Measurements from ENCODE around the gene ADIPOQ. TPM values are rescaled to one million over a fixed set of nuclear protein-coding genes. Genes with fewer than 3 reads are reported as not detected.
"Not testable (repeated sequence)": the region's sequence is repeated elsewhere in the genome, so short reads cannot be mapped to it uniquely, and the experiment has no call there.

ADIPOQ gene
- total RNA-seq, 2 donors from 2014 or later = not detected

DNA sequence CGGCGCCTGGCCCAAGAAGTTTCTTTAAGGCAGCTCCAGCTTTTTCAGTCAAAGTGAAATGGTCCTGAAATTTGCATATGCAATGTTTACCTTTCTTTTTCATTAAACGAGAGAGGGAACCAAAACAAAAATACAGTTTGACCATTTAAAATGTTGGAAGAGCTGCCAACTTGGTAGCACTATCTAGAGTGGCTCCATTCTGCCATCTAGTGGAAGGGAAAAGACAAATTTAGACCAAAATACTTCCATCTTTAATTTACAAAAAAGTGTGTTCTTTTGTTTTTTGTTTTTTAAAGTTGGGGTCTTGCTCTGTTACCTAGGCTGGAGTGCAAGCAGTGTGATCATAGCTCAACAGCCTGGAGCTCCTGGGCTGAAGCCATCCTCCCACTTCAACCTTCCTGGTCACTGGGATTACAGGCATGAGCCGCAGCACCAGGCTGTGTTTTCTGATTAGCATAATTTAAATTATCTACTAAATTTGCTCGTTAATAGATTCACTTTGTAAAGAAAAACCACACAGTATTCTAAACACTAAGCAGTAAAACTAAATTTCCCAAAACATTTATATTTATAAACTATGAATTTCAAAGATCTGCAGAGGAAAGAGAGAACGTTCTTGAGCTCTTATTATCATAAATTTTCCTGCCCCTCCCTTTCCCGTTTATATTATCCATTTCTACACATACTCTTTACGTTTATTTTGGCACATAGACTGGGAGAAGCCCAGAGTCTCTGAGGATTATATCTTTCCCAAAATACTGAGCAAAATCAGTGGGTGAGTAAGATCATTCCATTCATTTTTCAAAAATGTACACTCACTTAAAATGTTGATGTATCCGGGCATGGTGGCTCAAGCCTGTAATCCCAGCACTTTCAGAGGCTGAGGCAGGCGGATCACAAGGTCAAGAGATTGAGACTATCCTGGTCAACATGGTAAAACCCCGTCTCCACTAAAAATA is 20.8 kb upstream of the ADIPOQ start:
- peaks cover 15 to 18% of the 10 kb centered on the region in 2 donors for H3K27me3 Mint-ChIP-seq
- peaks cover 19 to 24% of the 10 kb centered on the region in 2 donors for H3K4me1 Mint-ChIP-seq (ENCODE audit: low read depth in 2 of 2)
- no peak overlapping the region for H3K4me3 Mint-ChIP-seq
- H3K9me3 Mint-ChIP-seq = no peaks in the 10 kb centered on the region
- ATAC-seq (no peak), DNase-seq (ENCODE audit: low spot score) (no peak)
- no peaks in the 10 kb centered on the region for H3K36me3 Mint-ChIP-seq
- no peak overlapping the region for H3K27ac Mint-ChIP-seq

- DNase-seq (ENCODE audit: low spot score); H3K4me3 Mint-ChIP-seq; H3K27ac Mint-ChIP-seq; H3K9me3 Mint-ChIP-seq; ATAC-seq; H3K36me3 Mint-ChIP-seq: not testable (repeated sequence)
- peaks cover 15 to 20% of the 10 kb centered on the region in 2 donors for H3K27me3 Mint-ChIP-seq
- peaks cover 22 to 25% of the 10 kb centered on the region in 2 donors for H3K4me1 Mint-ChIP-seq (ENCODE audit: low read depth in 2 of 2)
Observed at GRCh38 chr3:186822388-186822759, 20.1 kb upstream of the ADIPOQ start.

DNA sequence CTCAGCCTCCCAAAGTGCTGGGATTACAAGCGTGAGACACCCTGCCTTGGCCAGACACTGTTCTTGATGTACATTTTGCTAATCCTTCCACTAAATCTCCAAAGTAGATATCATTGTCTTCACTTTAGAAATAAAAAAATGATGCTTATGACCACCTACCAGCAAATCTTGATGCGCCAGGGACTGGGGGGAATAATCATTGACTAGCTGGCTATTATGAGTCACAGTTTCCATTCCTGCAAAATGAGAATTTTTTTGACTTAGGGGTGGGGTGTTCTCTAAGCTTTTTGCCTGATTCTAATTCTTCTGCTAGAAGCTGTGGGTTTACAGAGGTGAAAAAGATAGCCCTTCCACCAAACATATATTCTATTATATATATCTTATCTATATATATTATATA is 19.1 kb upstream of the ADIPOQ start:
- Mint-ChIP-seq H3K36me3 (no peaks in the 10 kb centered on the region), H3K27me3 (peaks cover 15 to 20% of the 10 kb centered on the region in 2 donors), H3K4me3 (no peak overlapping the region), H3K4me1 (ENCODE audit: low read depth in 2 of 2) (peaks cover 22 to 25% of the 10 kb centered on the region in 2 donors), H3K9me3 (no peaks in the 10 kb centered on the region), H3K27ac (no peak overlapping the region)
- no peak for DNase-seq (ENCODE audit: low spot score)
- no peak for ATAC-seq

DNA sequence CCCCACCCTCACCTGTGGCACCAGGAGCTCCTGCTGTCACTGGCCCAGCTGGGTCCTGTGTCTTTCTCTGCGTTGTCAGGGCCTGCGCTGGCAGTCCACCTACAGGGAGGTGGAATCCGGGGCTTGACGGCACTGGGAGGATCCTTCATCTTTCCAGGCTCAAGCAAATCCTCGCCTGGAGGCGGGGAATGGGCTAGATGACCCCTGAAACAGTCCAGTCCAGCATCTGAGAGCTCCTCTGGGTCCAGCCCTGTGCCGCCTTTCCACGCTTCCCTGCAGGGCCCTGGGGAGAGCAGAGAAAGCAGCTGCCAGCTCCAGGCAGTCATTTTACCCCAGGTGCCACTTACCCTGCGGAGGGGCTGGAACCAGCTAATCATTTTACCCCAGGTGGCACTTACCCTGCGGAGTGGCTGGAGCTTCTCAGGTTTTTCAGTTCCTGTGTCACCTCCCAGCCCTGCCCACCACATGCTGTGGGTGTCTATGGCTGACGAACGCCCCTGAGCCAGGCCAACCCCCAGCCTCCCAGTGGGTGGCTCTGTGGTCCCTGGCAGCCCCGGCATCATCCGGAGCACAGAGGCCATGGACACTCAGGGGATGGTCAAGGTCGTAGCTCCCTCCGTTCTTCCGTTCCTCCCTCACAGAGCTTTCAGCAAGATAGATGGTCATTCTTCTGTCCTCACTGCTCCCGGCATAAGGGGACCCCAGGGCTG is 17.9 kb upstream of the ADIPOQ start:
- ATAC-seq = no peak
- peaks cover 17 to 25% of the 10 kb centered on the region in 2 donors for H3K27me3 Mint-ChIP-seq
- H3K27ac Mint-ChIP-seq = peak overlapping the region in 1 of 2 donors; percentile 70
- H3K4me1 Mint-ChIP-seq (ENCODE audit: low read depth in 2 of 2) = peaks cover 22 to 25% of the 10 kb centered on the region in 2 donors
- no peak for DNase-seq (ENCODE audit: low spot score)
- H3K9me3 Mint-ChIP-seq = no peaks in the 10 kb centered on the region
- no peak overlapping the region for H3K4me3 Mint-ChIP-seq
- no peaks in the 10 kb centered on the region for H3K36me3 Mint-ChIP-seq

DNA sequence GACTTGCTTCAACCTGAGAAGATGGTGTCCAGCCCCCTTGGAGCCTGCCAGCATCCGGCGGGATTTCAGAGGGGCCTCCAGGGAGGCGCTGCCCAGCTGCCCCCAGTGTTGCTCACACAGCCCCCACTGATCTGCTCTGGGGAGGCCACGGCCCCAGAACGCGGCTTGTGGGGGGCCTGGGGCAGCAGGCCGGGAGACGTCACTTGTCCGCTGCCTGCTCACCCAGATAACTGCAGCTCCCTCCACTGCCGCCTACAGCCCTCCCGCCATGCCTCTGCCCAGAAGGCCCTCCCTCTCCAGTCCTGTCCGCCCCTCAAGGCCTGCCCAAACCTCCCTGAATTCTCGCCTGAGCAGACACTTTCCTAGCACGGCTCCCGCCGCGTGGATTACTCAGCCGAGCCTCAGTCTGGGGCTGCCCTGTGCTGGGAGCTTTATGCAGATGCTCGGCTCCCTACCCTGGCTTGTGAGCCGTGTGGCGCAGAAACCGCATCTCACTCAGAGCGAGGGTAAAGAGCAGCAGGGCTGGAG is 17.2 kb upstream of the ADIPOQ start:
- H3K27ac Mint-ChIP-seq = peak overlapping the region; percentile 70 to 74
- ATAC-seq (peak; percentile 62 to 64), DNase-seq (ENCODE audit: low spot score) (no peak)
- peaks cover 22 to 25% of the 10 kb centered on the region in 2 donors for H3K4me1 Mint-ChIP-seq (ENCODE audit: low read depth in 2 of 2)
- no peaks in the 10 kb centered on the region for H3K9me3 Mint-ChIP-seq
- H3K36me3 Mint-ChIP-seq = no peaks in the 10 kb centered on the region
- H3K27me3 Mint-ChIP-seq = peaks cover 23 to 32% of the 10 kb centered on the region in 2 donors
- H3K4me3 Mint-ChIP-seq = peak overlapping the region; percentile 87

DNA sequence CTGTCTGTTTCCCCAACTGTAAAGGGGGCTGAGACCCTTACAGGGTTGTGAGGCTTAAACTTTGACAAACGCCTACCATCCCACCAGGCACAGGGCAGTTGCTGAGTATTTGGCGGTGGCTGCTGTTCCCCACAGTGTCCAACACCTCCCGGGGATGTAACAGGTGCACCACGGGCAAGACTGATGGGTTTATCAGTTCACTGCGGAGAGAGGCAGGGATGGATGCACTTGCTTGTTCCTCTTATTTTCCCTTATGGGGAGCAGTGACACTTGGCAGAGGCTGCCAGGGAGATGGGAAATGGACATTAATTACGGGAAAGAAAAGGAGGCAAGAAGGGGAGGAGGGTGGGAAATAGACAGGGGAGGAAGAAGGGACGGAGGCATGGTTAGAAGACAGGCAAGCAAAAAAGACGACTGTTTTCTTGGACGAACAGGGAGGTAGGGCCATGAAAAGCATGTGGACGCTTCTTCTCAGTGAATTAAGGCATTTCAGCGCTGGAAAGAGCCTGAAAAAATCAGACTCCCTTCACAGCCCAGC is 16.6 kb upstream of the ADIPOQ start:
- H3K27ac Mint-ChIP-seq = peak overlapping the region; percentile 70 to 74
- peaks cover 24 to 37% of the 10 kb centered on the region in 2 donors for H3K27me3 Mint-ChIP-seq
- H3K36me3 Mint-ChIP-seq = no peaks in the 10 kb centered on the region
- DNase-seq (ENCODE audit: low spot score) (no peak), ATAC-seq (peak in 1 of 2 donors; percentile 2)
- peaks cover 22 to 25% of the 10 kb centered on the region in 2 donors for H3K4me1 Mint-ChIP-seq (ENCODE audit: low read depth in 2 of 2)
- H3K9me3 Mint-ChIP-seq = no peaks in the 10 kb centered on the region
- peak overlapping the region; percentile 87 for H3K4me3 Mint-ChIP-seq

- peaks cover 22 to 25% of the 10 kb centered on the region in 2 donors for H3K4me1 Mint-ChIP-seq (ENCODE audit: low read depth in 2 of 2)
- peak overlapping the region; percentile 87 for H3K4me3 Mint-ChIP-seq
- H3K36me3 Mint-ChIP-seq = no peaks in the 10 kb centered on the region
- H3K27ac Mint-ChIP-seq = peak overlapping the region; percentile 70 to 74
- peak in 1 of 2 donors; percentile 56 for ATAC-seq
- H3K27me3 Mint-ChIP-seq = peaks cover 24 to 38% of the 10 kb centered on the region in 2 donors
- H3K9me3 Mint-ChIP-seq = no peaks in the 10 kb centered on the region
- DNase-seq (ENCODE audit: low spot score) = no peak
Observed at GRCh38 chr3:186826410-186826975, 16.0 kb upstream of the ADIPOQ start.

GRCh38 chr3:186826976-186827857 is 15.3 kb upstream of the ADIPOQ start:
- H3K27me3 Mint-ChIP-seq = peaks cover 28 to 45% of the 10 kb centered on the region in 2 donors
- DNase-seq (ENCODE audit: low spot score) = peak; percentile 91
- peaks cover 22 to 25% of the 10 kb centered on the region in 2 donors for H3K4me1 Mint-ChIP-seq (ENCODE audit: low read depth in 2 of 2)
- H3K36me3 Mint-ChIP-seq = no peaks in the 10 kb centered on the region
- peak overlapping the region; percentile 70 to 74 for H3K27ac Mint-ChIP-seq
- ATAC-seq = peak; percentile 92 to 96
- peak overlapping the region; percentile 87 for H3K4me3 Mint-ChIP-seq
- H3K9me3 Mint-ChIP-seq = no peaks in the 10 kb centered on the region

DNA sequence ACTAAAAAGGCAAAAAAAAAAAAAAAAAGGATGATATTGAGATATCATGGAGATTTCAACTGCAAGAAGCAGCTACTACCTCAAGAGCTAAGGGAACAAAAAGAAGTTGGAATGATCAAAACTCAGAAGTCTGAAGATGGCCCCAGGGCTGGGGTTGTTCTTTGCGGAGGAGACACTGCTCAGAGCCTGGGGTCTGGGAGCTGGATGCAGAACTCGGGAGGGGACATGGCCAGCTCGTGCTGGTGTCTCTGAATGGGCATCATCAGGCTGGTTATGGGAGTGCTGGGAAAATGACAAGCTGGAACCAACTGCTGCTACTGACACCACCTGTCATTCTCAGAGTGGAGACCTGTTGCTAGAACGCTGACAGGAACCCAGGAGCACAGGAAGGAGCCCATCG is 14.2 kb upstream of the ADIPOQ start:
- no peak for ATAC-seq
- no peak overlapping the region for H3K27ac Mint-ChIP-seq
- peaks cover 32 to 55% of the 10 kb centered on the region in 2 donors for H3K27me3 Mint-ChIP-seq

GRCh38 chr3:186831798-186832197 is 10.7 kb upstream of the ADIPOQ start:
- H3K36me3 Mint-ChIP-seq = no peaks in the 10 kb centered on the region
- DNase-seq (ENCODE audit: low spot score) = no peak
- no peak for ATAC-seq
- H3K27ac Mint-ChIP-seq = no peak overlapping the region
- H3K4me1 Mint-ChIP-seq (ENCODE audit: low read depth in 2 of 2) = peaks cover under 1 to 2% of the 10 kb centered on the region in 2 donors
- peaks cover 23 to 45% of the 10 kb centered on the region in 2 donors for H3K27me3 Mint-ChIP-seq
- no peaks in the 10 kb centered on the region for H3K9me3 Mint-ChIP-seq
- H3K4me3 Mint-ChIP-seq = no peak overlapping the region

More for the DNA sequence above, 14.2 kb upstream of the ADIPOQ start:
- Mint-ChIP-seq H3K36me3 (no peaks in the 10 kb centered on the region), H3K4me3 (no peak overlapping the region), H3K9me3 (no peaks in the 10 kb centered on the region), H3K4me1 (ENCODE audit: low read depth in 2 of 2) (peaks cover 22 to 25% of the 10 kb centered on the region in 2 donors)
- DNase-seq (ENCODE audit: low spot score) = no peak

- Mint-ChIP-seq H3K4me3 (no peak overlapping the region), H3K27ac (no peak overlapping the region), H3K4me1 (ENCODE audit: low read depth in 2 of 2) (no peaks in the 10 kb centered on the region), H3K27me3 (peaks cover 23 to 44% of the 10 kb centered on the region in 2 donors), H3K9me3 (no peaks in the 10 kb centered on the region), H3K36me3 (no peaks in the 10 kb centered on the region)
- DNase-seq (ENCODE audit: low spot score) (no peak), ATAC-seq (no peak)
Observed at GRCh38 chr3:186832276-186832675, 10.2 kb upstream of the ADIPOQ start.

- H3K4me1 Mint-ChIP-seq (ENCODE audit: low read depth in 2 of 2) = no peaks in the 10 kb centered on the region
- H3K4me3 Mint-ChIP-seq = no peak overlapping the region
- no peak overlapping the region for H3K27ac Mint-ChIP-seq
- DNase-seq (ENCODE audit: low spot score) (no peak), ATAC-seq (no peak)
- no peaks in the 10 kb centered on the region for H3K9me3 Mint-ChIP-seq
- H3K27me3 Mint-ChIP-seq = peaks cover 6 to 10% of the 10 kb centered on the region in 2 donors
- no peaks in the 10 kb centered on the region for H3K36me3 Mint-ChIP-seq
Observed at GRCh38 chr3:186839874-186840641, 2.5 kb upstream of the ADIPOQ start.

All from natural killer cell treated with Interleukin-12 subunit alpha and Interleukin-12 subunit beta and Interleukin-15 and Interleukin-18, amount 100 ng/mL, for 72 hours (primary cell).